NCI-H2227 treated with DMSO at 0.1 percent for 48 hours (cell line): ENCODE results near the gene BCAS3.

Source experiments
- DNase-seq: peaks from one replicate; lab custom pipeline; 2025; lab: John Stamatoyannopoulos, UW

The BCAS3 gene

GRCh38 chr17:60886731-60887613 lies 209.3 kb downstream of the BCAS3 start:
- DNase-seq, result peak; percentile 65

GRCh38 chr17:60887614-60888028 lies 210.0 kb downstream of the BCAS3 start:
- peak; percentile 65 for DNase-seq

- peak; percentile 29 for DNase-seq
Observed at GRCh38 chr17:60888812-60889709, 211.4 kb downstream of the BCAS3 start.

GRCh38 chr17:60891149-60891548 lies 213.5 kb downstream of the BCAS3 start:
- DNase-seq, result no peak

GRCh38 chr17:60893475-60893874 lies 215.8 kb downstream of the BCAS3 start:
- no peak for DNase-seq

- DNase-seq, result no peak
Observed at GRCh38 chr17:60896996-60897395, 219.3 kb downstream of the BCAS3 start.

- no peak for DNase-seq
Observed at GRCh38 chr17:60899115-60899514, 221.5 kb downstream of the BCAS3 start.

GRCh38 chr17:60900688-60901087 lies 223.0 kb downstream of the BCAS3 start:
- no peak for DNase-seq

- no peak for DNase-seq
Observed at GRCh38 chr17:60901242-60901641, 223.6 kb downstream of the BCAS3 start.

- DNase-seq, result no peak
Observed at GRCh38 chr17:60901806-60902205, 224.2 kb downstream of the BCAS3 start.

- no peak for DNase-seq
Observed at GRCh38 chr17:60902399-60902798, 224.7 kb downstream of the BCAS3 start.

GRCh38 chr17:60904582-60904981 lies 226.9 kb downstream of the BCAS3 start:
- DNase-seq, result no peak

GRCh38 chr17:60905709-60906108 lies 228.1 kb downstream of the BCAS3 start:
- no peak for DNase-seq

GRCh38 chr17:60908324-60908723 lies 230.7 kb downstream of the BCAS3 start:
- no peak for DNase-seq

GRCh38 chr17:60909405-60909804 lies 231.8 kb downstream of the BCAS3 start:
- DNase-seq, result no peak

GRCh38 chr17:60910415-60910814 lies 232.8 kb downstream of the BCAS3 start:
- no peak for DNase-seq

GRCh38 chr17:60914078-60914477 lies 236.4 kb downstream of the BCAS3 start:
- no peak for DNase-seq

- no peak for DNase-seq
Observed at GRCh38 chr17:60916043-60916442, 238.4 kb downstream of the BCAS3 start.

GRCh38 chr17:60920107-60920506 lies 242.5 kb downstream of the BCAS3 start:
- DNase-seq, result no peak

GRCh38 chr17:60923000-60923399 lies 245.3 kb downstream of the BCAS3 start:
- no peak for DNase-seq

GRCh38 chr17:60926466-60927183 lies 249.0 kb downstream of the BCAS3 start:
- DNase-seq, result no peak

GRCh38 chr17:60933739-60934138 lies 256.1 kb downstream of the BCAS3 start:
- DNase-seq, result no peak
